Spleen (tissue), 7 donors: Measurements from ENCODE around the gene ATG14.

Experiments used
- CTCF ChIP-seq, 11 experiments: fragments of 200-600 bp in 7 of 11; fragments of 450-650 bp in 4 of 11; sonication (generic) in 4 of 11; IDR thresholded peaks in 8 of 11; conservative IDR thresholded peaks in 3 of 11; 1 replicate in 7 of 11; 2 replicates in 4 of 11; pipeline versions ENCODE4 v1.4.0 to v1.8.0; 2016 to 2021; ENCODE audit warnings: antibody characterized with exemption in 11 of 11, inconsistent platforms in 4 of 11, mild to moderate bottlenecking in 1 of 11
- POLR2A ChIP-seq, 3 donors: fragments of 450-650 bp; IDR thresholded peaks; one replicate each; pipeline ENCODE4 v1.5.1; 2017; ENCODE audit warnings: antibody characterized with exemption in 3 of 3, mild to moderate bottlenecking in 1 of 3
- POLR2AphosphoS5 ChIP-seq, 3 donors: sonication (generic); formaldehyde crosslinking; IDR thresholded peaks; one replicate each; pipeline ENCODE4 v1.5.1; 2017; ENCODE audit warnings: antibody characterized with exemption in 3 of 3
- donor health status: DM: no; HTN: no; CAD: no; lungs with moderate emphysema.
- donor health status: DM: no; HTN: no; CAD: no.
- donor health status: DM: no; HTN: no; CAD: no.

- no peak for TF ChIP-seq POLR2A (IDR thresholded peaks at IDR 0.05)
- TF ChIP-seq CTCF (IDR thresholded peaks at IDR 0.05 in 8 of 11, conservative IDR thresholded peaks at IDR 0.05 in 3 of 11), result no peak
- no peak for TF ChIP-seq POLR2AphosphoS5 (IDR thresholded peaks at IDR 0.05)
These were observed 12.4 kb downstream of the ATG14 start for GRCh38 chr14:55399183-55399582.
